Measurements from ENCODE around the gene RTL1.

GRCh38 chr14:100856056-100856950 lies 47.2 kb downstream of the RTL1 start:
- TF ChIP-seq CTCF (conservative IDR thresholded peaks at IDR 0.05 in 1 of 2, IDR thresholded peaks at IDR 0.05 in 1 of 2; ENCODE audit: low read depth in 1 of 2, low read length in 2 of 2) (no peak), EZH2 (IDR thresholded peaks at IDR 0.05; ENCODE audit: low read length, missing control alignments) (no peak)

All from fibroblast of lung (primary cell).